GM10248 (cell line): ENCODE measurements around the gene OR6T1.

Source experiments
- CTCF ChIA-PET: fragments of 300-600 bp; sonication (Branson Sonifier 250); formaldehyde crosslinking; extraction: SDS; loops from one replicate; lab custom pipeline; 2021; ENCODE audit warnings: antibody characterized with exemption; lab: Yijun Ruan, JAX
- POLR2A ChIA-PET: fragments of 350-650 bp; sonication (Branson Sonifier 250); formaldehyde crosslinking; extraction: SDS; loops from one replicate; lab custom pipeline; 2020; ENCODE audit warnings: antibody characterized with exemption; lab: Yijun Ruan, JAX
- DNase-seq: peaks from one replicate; pipeline ENCODE4 v3.0.0; 2012; ENCODE audit errors: extremely low spot score
- CTCF ChIP-seq: IDR thresholded peaks from 2 replicates; pipeline ENCODE4 v1.5.1; 2012; ENCODE audit warnings: mild to moderate bottlenecking, low read depth; ENCODE audit errors: extremely low read depth, missing control alignments, control extremely low read depth

Gene OR6T1

GRCh38 chr11:123903932-123904331, 39.7 kb downstream of the OR6T1 start:
- ChIA-PET CTCF (no interaction called here), POLR2A (no interaction called here)
- TF ChIP-seq CTCF, result no peak
- peak; percentile 3 for DNase-seq

DNA sequence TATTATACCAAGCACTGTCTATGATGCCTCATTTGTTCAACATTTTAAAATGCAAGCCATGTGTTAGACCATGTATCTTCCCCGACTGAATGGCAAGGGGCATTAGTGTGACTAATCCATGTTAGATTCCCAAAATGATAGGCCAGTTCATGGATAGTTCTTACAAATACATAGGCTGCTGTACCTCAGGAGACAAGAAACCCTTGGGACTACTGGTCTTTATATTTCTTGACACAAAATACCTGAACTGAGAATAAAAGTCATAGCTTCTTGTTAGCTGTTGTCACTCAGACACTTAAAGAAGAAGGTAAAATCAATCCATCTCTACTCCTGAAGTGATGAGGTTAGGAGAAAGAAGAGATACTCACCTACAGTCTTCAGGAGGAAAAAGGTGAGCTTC, 41.8 kb downstream of the OR6T1 start, which contains the start of gene OR8D4:
Gene OR8D4 (plus strand): TSS at position 301 of the 400 bp plus-strand sequence. CDS start 4,265 bp downstream, outside the sequence.
- no peak for TF ChIP-seq CTCF
- POLR2A ChIA-PET, result no interaction called here
- no peak for DNase-seq
- CTCF ChIA-PET, result no interaction called here

DNA sequence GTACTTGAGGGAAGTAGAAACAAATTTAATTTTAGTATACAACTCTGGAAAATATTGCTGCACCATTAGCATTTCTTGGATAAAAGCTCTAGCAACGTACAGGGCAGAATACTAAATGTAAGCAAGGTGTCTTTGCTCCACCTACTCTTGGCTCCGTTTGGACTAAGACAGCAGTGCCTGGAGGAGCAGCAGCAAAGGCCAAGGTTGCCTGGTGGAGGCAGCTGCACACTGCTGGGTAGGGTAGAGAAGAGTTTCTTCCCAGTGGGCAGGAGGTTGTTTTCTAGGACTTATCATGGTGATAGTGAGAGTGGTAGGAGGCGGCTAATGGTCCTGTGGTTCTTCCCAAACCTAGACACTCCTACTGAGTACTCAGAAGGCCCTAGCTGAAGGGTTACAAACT, 43.8 kb downstream of the OR6T1 start:
- no peak for DNase-seq
- ChIA-PET POLR2A (no interaction called here), CTCF (interaction anchor here (1.0 to 1.7 kb wide), 3 partner anchors 8 to 59 kb away, joined by 3 to 5 read pairs (median 3); no protein-coding TSS in a partner anchor)
- TF ChIP-seq CTCF, result no peak
